ENCODE data around the gene KCNE1.
"Not testable (repeated sequence)": the region's sequence is repeated elsewhere in the genome, so short reads cannot be mapped to it uniquely, and the experiment has no call there.

DNA sequence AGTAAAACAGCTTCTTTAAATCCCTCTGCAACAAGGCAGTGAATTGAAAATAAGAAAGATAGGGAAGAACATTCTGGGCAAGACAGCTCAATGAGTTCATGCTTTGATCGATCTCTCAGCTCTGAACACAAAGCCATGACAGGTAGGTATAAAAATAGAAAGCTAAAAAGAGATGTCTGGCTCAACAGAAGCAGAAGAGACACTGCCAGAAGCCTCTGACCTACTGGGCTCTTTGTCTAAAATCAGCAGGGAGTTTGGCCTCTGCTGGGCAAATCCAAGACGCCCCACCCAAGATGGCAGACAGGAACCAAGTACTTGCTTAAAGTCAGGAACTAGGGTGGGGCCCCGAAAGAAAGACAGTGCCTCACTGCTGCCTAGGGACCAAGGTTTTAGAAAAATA, 44.7 kb downstream of the KCNE1 start:
- TF ChIP-seq, protein P1, sequence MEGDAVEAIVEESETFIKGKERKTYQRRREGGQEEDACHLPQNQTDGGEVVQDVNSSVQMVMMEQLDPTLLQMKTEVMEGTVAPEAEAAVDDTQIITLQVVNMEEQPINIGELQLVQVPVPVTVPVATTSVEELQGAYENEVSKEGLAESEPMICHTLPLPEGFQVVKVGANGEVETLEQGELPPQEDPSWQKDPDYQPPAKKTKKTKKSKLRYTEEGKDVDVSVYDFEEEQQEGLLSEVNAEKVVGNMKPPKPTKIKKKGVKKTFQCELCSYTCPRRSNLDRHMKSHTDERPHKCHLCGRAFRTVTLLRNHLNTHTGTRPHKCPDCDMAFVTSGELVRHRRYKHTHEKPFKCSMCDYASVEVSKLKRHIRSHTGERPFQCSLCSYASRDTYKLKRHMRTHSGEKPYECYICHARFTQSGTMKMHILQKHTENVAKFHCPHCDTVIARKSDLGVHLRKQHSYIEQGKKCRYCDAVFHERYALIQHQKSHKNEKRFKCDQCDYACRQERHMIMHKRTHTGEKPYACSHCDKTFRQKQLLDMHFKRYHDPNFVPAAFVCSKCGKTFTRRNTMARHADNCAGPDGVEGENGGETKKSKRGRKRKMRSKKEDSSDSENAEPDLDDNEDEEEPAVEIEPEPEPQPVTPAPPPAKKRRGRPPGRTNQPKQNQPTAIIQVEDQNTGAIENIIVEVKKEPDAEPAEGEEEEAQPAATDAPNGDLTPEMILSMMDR (conservative IDR thresholded peaks at IDR 0.05; ENCODE audit: low read depth, low read length) = not testable (repeated sequence)
- TF ChIP-seq POLR2A (IDR thresholded peaks at IDR 0.05; ENCODE audit: low read depth, low read length); MAZ (IDR thresholded peaks at IDR 0.05; ENCODE audit: borderline replicate concordance, low read depth, low read length); FOS (IDR thresholded peaks at IDR 0.05; ENCODE audit: low read depth, low read length); RAD21 (IDR thresholded peaks at IDR 0.05; ENCODE audit: low read length); RFX5 (IDR thresholded peaks at IDR 0.05; ENCODE audit: low read depth, low read length); SMC3 (IDR thresholded peaks at IDR 0.05; ENCODE audit: low read depth, low read length); BHLHE40 (IDR thresholded peaks at IDR 0.05; ENCODE audit: low read depth, low read length); CEBPB (IDR thresholded peaks at IDR 0.05; ENCODE audit: low read depth, low read length); RCOR1 (IDR thresholded peaks at IDR 0.05; ENCODE audit: insufficient replicate concordance, low read length); NFE2L2 (IDR thresholded peaks at IDR 0.05; ENCODE audit: low read depth, low read length): not testable (repeated sequence)
